GM12865 (cell line): Measurements from ENCODE around the gene ARHGEF25.

Experiments used
- DNase-seq: peaks from one replicate; pipeline ENCODE4 v3.0.0; 2010; ENCODE audit warnings: low read depth
- H3K4me3 ChIP-seq: 2 replicates; pipeline ENCODE4 v1.5.1; 2011; ENCODE audit warnings: mild to moderate bottlenecking, low read depth, low read length, control low read depth
- TF ChIP-seq, protein P1 (sequence below): IDR thresholded peaks from 2 replicates; pipeline ENCODE4 v1.5.1; 2011; ENCODE audit warnings: low read length, control low read depth, low read depth, inconsistent platforms; ENCODE audit not compliant: insufficient read depth; ENCODE audit errors: missing control alignments

The ARHGEF25 gene

DNA sequence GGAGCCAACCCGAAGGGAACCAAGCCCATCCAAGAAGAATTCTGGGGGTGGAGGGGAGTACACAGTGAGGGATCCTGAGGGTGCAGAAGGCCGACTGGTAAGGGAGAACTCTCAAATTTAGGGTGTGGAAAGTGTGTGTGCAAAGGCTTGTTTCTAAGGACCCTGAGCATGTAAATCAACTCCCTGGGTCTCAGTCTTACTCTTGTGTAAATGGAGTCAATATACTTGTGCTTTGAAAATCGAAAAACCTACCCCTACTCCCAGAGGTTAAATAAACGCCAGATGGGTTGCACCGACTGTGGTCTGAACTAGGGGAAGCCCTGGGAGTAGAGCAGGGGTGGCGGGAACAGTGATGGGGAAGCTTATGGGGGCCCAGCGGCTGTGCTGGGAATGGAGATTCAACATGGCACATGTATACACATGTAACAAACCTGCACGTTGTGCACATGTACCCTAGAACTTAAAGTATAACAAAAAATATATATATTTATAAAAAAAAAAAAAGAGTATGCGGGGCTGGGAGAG lies 15.7 kb downstream of the ARHGEF25 start:
- DNase-seq: no peak
- TF ChIP-seq, protein P1, sequence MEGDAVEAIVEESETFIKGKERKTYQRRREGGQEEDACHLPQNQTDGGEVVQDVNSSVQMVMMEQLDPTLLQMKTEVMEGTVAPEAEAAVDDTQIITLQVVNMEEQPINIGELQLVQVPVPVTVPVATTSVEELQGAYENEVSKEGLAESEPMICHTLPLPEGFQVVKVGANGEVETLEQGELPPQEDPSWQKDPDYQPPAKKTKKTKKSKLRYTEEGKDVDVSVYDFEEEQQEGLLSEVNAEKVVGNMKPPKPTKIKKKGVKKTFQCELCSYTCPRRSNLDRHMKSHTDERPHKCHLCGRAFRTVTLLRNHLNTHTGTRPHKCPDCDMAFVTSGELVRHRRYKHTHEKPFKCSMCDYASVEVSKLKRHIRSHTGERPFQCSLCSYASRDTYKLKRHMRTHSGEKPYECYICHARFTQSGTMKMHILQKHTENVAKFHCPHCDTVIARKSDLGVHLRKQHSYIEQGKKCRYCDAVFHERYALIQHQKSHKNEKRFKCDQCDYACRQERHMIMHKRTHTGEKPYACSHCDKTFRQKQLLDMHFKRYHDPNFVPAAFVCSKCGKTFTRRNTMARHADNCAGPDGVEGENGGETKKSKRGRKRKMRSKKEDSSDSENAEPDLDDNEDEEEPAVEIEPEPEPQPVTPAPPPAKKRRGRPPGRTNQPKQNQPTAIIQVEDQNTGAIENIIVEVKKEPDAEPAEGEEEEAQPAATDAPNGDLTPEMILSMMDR: no peak
- H3K4me3 ChIP-seq: no peak overlapping the region

- H3K4me3 ChIP-seq: no peak overlapping the region
These were observed 16.5 kb downstream of the ARHGEF25 start for GRCh38 chr12:57627501-57628279.

GRCh38 chr12:57628280-57629191 lies 17.3 kb downstream of the ARHGEF25 start:
- no peak for DNase-seq
- TF ChIP-seq, protein P1: no peak
- no peak overlapping the region for H3K4me3 ChIP-seq

More at GRCh38 chr12:57627501-57628279, 16.5 kb downstream of the ARHGEF25 start:
- TF ChIP-seq, protein P1: no peak
- no peak for DNase-seq

DNA sequence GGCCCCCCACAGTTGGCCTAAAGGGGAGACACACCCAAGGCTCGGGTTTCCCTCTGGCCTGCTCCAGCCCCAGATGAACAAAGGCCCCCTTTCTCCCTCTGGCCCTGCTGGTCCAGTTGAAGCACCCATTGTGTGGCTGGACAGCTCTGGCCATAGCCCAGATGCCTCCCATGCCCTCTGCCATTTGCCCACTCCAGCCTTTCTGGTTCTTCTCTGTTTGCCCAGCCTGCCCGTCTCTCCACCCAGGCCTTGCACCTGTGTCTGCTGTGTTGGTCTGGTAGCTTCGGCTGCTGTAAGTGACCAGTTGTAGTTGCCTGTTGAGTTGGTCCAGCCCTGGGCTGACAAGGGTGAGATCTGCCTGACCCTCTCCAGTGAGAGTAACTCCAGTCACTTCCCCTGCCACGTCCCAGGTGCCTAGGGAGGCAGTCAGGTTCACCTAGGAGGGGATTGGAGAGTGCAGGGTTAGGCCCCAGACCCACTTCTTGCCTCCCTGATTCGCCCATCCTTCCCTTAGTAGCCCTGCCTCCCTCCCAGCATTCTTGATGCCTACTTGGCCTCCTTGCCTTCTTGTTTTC lies 18.7 kb downstream of the ARHGEF25 start:
- H3K4me3 ChIP-seq: no peak overlapping the region
- no peak for DNase-seq
- TF ChIP-seq, protein P1: no peak

DNA sequence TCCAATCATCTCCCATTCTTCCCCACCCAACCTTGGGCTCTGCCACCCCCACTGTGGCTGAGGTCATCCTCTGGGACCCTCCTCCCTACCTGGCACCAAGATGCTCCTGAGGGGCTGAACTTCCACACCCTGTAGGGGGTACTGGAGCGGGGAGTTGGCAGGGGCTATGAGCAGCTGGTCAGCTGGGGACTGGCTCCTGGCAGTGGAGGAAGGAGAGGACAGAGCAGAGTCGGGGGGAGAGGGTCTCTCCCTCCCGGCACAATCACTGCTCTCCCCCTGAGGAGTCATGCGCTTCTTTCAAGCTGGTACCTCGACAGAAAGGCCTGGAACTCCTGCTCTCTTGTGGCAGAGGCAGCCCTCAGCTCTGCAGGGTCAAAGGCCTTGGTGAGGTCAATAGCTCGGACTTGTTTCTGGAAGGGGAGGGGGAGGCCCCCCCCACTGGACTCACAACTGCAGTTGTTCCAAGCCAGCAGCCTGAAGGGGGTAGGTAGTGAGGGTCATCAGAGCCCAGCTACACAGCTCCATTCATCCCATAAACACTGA lies 19.7 kb downstream of the ARHGEF25 start:
- no peak for DNase-seq
- TF ChIP-seq, protein P1: no peak
- H3K4me3 ChIP-seq: no peak overlapping the region

DNA sequence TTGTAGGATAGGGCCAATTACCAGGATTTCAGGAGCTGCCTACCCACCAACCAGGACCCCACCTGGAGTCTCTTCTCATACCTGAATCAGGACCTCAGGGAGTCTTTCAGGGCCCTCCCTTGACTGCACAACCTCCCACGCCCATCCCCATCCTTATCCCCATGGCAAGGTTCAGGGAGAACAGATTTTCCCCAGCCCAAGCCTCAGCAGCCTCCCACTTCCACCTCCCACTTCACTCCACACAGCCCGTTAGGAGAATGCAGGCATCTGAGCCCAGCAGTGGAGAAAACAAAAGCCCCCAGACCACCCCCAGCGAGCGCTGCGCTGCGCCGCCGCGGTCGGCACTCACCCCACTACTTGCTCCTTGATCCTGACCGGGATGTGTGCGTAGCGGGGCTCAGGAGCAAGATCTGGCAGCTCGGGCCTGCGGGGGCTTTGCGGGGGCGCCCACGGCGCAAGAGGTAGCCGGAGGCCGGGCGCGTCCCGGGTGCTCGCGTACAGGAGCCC lies 20.4 kb downstream of the ARHGEF25 start:
- no peak overlapping the region for H3K4me3 ChIP-seq
- TF ChIP-seq, protein P1: no peak
- DNase-seq: no peak
